CD4-positive, alpha-beta T cell treated with Interferon gamma for 1 hour (primary cell): ENCODE measurements around the gene NLRC5.
"Not testable (repeated sequence)": the region's sequence is repeated elsewhere in the genome, so short reads cannot be mapped to it uniquely, and the experiment has no call there.

Experiments used
- DNase-seq: peaks from one replicate; pipeline ENCODE4 v3.0.0-alpha.2; 2020

The NLRC5 gene

DNA sequence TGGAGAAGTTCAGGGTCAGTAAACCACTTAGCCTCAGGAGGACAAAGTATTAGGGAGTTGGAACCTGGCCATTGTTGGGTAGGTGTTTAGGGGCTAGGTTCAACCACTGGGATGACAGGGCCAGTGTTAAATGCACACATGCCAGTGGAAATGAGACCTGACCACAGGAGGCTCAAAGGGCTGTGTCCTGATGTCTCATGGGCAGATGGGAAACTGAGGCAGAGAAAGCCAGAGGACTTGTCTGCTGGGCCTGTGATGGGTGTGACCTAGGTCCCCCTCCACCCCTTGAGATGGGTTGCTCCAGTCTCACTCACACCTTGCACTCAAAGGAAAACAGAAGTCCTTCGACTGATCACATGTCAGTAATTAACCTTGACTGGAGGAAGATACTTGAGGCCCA, 119.1 kb downstream of the NLRC5 start:
- DNase-seq, result no peak

DNA sequence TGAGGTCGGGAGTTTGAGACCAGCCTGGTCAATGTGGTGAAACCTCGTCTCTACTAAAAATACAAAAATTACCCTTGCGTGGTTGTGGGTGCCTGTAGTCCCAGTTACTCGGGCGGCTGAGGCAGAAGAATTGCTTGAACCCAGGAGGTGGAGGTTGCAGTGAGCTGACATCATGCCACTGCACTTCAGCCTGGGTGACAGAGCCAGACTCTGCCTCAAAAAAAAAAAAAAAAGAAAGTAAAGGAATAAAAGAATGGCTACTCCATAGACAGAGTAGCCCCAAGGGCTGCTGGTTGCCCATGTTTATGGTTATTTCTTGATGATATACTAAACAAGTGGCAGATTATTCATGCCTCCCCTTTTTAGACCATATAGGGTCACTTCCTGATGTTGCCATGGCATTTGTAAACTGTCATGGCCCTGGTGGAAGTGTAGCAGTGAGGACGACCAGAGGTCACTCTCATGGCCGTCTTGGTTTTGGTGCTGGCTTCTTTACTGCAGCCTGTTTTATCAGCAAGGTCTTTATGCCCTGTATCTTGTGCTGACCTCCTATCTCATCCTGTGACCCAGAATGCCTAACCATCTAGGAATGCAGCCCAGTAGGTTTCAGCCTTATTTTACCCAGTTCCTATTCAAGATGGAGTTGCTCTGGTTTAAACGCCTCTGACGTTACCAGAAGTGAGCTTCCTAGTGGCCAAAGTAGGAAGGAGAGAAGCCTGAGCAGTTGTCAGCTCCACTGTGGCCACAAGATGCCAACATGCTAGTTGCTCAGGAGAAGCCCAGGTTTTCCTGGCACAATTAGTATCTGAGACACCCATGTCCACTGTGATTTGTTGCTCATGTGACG, 120.1 kb downstream of the NLRC5 start:
- not testable (repeated sequence) for DNase-seq

DNA sequence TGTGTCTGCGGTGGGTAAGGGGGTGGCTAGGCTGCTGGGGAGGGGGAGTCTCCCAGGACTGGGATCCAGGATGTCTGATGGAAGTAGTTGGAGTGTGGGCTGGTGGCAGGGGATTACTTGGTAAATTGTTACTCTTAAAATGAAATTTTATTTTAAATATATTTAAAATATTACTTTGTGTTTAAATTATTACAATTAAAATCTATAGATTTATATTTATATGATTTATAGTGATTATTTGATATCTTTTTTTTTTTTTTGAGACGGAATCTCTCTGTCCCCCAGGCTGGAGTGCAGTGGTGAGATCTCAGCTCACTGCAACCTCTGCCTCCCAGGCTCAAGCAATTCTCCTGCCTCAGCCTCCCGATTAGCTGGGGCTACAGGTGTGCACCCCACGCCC, 121.6 kb downstream of the NLRC5 start:
- no peak for DNase-seq

DNA sequence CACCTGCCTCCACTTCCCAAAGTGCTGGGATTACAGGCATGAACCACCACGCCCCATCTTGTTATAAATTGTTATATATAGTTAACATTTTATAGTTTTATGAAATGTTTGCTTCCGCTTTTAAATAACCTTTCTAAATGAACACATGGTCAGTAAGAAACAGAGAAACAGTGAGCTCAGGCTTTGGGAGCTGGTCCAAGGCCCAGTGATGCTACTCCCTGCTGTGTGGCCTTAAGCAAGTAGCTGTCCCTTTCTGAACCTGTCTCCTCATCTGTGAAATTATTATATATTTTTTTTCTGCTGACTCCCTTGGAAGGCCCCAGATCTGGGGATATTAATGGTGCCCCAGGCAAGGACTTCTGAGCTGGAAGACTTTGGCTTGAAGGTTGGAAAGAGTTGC, 122.1 kb downstream of the NLRC5 start:
- no peak for DNase-seq

DNA sequence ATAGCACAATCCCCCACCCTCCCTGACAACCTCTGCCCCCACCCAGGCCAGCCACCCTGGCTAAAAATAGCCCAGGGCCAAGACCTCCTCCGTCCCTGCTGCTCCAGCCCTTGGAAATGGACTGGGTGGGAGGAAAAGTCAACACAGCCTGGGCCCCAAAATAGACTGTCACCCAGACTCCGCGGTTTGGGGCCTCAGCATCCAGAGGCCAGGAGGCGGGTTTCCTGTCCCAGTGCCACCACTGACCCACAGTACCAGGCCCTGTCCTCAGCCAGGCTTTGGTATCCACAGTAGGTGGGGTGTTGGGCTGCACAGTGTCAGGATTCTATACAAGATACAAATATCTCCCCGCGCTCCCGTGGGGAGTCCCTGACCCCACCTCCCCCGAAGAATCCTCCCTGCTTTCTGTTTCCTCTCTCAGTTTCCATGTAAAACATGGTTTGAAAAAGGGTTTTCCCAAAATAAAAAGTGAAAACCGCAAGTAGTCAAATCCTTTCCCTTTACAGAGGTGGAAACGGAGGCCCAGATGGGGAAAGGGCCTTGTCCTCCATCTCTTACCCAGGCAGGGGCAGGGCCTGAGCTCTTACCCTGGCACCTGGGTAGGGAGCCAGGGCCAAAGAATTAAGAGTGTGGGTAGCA, 123.2 kb downstream of the NLRC5 start:
- DNase-seq, result no peak

DNA sequence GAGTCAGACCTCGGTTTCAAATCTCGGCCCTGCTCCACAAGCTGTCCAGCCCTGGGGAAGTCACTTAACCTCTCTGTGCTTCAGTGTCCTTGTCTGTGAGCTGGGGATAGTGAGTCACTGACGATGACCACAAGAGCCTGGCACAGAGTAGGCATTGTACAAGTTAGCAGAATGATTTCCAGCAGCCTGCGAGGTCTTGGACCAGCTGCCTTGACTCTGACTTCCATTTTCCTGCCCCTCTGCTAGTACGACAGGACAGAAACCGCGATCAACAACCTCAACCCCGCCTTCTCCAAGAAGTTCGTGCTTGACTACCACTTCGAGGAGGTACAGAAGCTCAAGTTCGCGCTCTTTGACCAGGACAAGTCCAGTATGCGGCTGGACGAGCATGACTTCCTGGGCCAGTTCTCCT, 123.7 kb downstream of the NLRC5 start:
- DNase-seq, result no peak

DNA sequence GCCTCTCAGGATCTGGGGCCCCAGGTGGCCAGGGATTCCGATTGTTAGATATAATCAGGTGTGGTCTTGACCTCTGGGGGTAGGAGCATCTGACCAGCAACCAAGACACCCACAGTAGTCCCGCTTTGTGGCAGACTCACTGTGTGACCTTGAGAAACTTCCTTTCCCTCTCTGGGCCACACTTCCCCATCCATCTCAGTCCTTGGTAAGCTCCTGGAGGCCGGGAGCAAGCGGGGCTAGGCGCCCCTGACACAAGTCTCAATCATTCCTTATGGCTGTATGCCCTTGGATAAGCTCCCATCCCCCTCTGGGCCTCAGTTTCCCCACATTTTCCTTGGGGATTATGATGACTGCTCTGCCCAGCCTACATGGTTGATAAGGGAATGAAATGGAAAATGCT, 124.3 kb downstream of the NLRC5 start:
- DNase-seq, result no peak

DNA sequence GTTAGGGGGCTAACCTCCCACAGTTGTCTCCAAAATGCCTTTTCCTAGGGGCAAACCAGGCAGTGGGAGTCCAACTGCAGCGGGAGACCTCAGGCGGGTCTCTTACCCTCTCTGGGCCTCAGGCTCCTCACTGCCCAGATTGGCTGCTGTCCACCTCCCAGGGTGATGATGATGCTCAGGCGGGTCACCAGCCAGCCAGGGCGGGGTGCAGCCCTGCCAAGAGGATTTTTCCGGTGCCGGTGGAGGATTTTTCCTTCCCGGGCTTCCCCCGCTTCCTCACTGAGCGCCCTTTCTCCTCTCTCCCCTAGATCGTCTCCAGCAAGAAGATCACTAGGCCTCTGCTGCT, 125.8 kb downstream of the NLRC5 start:
- no peak for DNase-seq

DNA sequence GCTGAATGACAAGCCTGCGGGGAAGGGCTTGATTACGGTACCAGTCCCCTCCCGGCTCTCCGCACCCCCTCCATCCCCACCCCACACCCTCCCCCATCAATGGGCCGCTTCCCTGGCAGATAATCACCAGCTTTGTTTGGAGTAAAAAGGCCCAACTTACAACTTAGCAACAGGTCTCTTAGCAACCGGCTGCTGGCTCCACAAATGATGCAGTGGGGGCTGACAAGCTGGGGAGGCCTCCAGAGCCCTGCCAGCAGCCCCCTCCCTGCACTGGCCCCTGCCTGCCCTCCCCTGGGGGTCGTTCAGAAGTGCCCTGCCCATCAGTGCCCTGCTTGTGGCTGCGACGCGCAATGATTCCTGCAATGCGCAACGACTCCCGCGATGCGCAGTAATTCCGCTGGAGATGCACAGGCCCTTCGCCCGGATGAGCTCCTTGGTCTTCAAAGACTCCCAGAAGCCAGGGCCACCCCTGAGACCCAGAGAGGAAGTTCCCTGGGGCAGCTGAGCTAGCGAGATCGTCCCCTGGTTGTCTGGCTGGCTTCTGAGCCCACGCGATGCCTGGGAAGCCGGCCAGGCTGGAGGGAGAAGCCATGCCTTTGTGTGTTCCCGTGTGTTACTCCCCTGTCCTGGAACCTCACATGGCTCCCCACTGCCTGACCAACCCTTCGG, 126.3 kb downstream of the NLRC5 start:
- DNase-seq, result no peak

DNA sequence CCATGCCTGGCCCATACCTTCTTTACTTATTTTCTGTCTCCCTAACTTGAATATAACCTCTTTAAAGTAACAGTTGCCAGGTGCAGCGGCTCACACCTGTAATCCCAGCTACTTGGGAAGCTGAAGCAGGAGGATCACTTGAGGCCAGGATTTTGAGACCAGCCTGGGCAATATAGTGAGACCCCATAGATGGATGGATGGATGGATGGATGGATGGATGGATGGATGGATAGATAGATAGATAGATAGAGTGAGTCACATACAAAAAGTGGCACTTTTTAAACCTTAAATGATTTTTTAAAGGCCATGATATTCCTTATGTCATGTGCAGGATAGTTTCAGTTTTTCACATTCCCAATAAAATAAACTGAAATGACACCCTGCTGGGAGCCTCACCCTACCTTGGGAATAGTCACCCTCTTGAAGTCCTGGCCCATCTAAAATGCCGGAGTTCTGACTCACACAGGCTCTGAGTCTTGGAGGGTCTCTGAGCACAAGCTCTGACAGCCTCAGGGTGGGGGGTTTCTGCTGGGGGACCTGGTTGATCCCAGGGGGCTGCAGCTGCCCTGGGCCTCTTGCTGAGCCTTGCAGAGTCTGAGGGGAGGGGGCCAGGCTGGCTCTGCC, 129.2 kb downstream of the NLRC5 start:
- no peak for DNase-seq

DNA sequence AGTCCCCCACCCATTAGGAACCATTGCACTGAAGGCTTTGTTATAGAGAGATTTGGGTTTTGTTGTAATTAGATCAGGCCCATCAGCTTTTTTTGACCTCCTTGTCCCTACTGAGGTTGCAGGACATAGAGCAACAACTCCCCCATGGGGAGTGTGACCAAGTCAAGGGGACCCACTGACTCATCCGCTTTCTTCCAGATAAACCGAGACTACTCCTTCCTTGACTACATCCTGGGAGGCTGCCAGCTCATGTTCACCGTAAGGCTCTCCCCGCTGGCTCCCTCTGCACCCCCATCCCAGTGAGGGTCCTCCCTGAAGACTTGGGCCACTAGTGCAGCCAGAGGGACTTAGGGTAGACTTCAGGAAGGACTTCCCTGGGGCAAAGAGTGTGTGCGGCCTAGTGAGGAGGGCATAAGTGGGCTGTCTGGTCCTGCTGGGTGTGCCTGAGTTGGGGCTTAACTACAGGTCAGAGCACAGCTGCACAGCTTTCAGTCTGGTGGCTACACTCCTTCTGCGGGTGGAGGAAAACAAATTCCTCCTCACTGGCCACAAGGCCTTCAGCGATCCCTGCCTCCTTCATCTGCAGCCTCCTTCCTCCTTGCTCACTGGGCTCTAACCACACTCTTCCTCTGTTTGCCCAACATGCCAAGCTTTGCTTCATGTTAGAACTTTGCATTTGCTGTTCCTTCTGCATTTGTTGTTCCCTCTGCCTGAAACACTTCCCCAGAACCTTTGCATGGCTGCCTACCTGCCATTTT, 134.0 kb downstream of the NLRC5 start:
- DNase-seq, result no peak

DNA sequence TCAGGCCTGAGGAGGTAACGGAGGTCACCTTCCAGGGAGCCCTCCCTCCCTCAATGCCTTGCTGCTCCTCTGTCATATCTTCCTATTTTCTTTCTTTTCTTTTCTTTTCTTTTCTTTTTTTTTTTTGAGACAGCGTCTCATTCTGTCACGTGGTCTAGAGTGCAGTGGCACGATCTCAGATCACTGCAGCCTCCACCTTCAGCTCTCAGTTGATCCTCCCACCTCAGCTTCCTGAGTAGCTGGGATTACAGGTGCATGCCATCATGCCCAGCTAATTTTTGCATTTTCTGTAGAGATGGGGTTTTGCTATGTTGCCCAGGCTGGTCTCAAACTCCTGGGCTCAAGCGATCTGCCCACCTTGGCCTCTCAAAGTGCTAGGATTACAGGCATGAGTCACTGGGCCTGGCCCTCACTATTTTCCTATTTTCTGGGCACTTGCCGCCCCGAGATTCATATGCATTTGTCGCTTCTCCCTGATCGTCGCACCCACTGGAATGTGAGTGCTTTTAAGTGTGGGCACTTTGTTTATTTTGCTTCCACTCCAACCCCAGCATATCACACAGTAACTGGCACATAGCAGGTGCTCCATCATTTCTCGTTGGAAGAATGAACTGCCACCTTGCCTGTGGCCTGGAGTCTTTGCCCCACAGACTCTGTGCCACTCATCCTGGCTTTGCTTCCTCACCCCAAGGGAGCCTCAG, 134.8 kb downstream of the NLRC5 start:
- DNase-seq, result no peak

DNA sequence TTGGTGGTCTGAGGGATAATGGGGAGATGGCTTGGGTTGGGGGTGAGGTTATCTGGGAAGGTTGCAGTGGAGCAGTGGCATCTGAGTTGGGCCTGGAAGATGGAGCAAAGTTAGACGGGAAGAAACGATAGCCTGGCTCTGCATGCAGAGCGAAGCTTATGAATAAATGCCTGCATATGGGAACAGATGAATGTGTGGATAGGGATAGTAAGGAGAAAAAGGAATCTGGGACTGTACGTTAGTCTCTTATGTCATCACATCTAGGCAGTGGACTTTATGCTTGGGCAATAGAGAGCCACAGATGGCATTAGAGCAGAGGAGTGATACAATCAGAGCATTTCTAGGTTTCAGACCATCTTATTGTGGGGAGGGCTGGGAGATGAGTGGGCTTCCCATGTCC, 136.0 kb downstream of the NLRC5 start:
- DNase-seq, result no peak

DNA sequence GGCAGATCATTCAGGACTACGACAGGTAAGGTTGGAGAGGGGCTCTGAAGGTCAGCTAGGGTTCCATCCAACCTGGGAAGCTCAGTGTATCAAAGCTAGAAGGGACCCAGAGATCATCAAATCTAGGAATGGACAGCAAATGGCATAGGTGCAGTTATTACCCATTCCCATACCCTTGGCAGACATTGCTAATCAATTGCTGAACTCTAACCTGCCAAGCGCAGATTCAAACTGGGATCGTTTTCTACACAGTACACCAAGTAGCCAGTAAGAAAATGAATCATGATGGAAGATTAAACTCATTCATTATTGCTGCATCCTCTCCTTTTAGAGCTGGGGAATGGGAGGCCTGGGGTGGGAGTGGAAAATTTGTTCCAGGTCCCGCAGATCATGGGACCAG, 136.6 kb downstream of the NLRC5 start:
- no peak for DNase-seq

DNA sequence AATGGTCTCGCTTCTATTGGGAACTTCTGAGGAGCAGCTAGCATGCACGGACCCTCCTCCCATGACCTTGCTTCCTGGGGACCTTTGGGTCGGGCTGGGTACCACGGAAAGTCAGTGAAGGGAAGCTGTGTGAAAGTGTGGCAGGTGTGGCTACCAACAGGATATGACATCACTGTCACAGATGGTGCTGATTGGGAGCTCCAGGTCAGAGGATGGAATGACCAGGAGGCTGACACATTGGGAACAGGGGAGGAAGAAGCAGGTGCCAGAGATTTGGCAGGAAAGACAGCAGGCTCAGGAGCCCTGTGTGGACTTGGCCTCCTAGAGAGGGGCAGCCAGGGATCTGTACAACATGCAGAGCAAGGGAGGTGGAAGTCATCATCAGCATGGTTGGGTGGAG, 137.1 kb downstream of the NLRC5 start:
- no peak for DNase-seq

DNA sequence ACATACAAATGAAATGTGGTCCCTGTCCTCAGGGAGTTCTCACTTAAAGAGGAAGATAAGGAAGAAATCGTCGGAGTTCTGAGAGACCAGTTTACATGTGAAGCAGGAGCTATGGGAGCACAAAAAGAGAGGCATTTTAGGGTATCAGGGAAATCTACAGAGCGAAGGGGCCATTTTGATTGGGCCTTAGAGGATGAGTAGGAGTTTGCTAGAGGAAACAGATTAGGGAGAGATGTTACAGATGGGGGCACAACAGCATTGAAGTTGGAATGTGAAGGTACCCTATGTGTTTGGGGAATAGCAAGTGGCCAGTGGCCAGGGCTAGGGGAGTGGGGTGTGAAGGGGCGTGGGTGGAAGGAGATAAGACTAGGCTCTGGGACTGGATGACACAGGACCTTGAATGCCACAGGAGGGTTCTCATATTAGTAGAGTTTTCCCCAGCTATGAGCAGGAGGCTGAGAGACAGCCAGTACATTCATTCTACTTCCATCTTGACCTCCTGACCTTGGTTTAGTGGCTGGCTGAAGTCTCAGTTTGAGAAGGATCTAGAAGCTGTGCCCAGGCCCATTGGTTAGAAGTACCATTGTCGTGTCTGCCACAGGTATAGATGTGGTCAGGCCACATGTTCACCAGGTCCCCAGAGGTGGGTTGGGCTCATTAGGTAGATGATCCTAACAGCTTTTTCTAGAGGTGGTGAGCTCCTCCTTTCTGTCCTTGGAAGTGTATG, 137.8 kb downstream of the NLRC5 start:
- DNase-seq, result no peak

DNA sequence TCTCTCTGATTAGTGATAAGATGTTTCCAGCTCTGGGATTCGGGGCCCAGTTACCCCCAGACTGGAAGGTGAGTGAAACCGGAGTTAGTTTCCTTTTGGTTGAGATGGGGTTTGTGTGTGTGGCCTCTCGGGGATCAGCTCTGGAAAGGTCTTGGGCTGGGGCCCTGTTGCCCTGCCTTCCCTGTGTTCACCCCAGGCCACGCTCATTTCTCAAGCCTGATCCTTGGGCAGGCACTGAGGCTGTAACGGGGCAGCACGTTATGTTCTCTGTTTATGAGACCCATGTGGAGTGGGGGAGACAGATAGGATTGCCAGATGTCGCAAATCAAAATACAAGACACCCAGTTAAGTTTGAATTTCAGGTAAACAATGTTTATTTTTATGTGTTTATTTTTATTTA, 138.5 kb downstream of the NLRC5 start:
- DNase-seq, result no peak

DNA sequence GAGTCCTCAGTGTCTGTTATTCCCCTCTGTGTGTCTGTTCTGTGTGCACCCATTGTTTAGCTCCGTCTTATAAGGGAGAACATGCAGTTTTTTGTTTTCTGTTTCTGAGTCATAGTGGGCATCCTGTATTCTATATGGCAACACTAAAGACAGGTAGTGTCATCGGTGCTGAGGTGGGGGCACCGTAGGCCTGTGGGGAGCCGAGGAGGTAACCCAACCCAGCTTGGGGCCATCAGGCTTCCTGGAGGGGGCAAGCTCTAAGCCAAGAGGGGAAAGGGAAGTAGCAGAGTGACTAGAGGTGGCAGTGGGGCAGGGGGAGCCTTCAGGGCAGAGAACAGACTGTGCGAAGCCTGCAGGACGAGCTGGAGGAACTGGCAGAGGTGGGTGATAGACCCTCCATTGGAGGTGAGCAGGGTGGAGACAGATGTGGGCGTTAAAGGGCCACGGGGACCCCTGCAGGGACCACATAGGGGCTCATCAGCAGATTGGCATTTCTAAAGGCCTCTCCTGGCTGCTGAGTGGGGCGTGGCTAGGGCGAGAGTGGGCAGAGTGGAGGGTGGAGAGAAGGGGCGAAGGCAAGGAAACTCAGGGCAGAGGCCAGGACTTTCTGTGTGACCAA, 139.5 kb downstream of the NLRC5 start:
- peak; percentile 37 for DNase-seq

DNA sequence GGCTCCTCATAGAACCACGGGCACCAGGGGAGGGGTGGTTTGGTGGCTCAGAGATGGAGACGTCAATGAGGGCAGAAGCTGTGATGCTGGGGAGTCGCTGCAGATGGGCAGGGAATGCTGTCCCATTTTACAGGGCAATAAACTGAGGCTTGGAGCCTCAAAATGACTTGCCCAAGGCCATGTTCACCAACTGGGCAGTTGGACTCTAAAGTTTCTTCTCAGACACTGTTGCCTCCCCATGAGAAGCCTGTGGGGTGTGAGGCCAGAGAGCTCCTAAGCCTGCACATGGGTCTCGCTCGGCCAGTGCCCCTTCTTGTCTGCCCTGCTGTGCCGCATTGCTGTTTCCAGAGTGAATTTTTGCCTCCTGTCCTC, 141.6 kb downstream of the NLRC5 start:
- no peak for DNase-seq

DNA sequence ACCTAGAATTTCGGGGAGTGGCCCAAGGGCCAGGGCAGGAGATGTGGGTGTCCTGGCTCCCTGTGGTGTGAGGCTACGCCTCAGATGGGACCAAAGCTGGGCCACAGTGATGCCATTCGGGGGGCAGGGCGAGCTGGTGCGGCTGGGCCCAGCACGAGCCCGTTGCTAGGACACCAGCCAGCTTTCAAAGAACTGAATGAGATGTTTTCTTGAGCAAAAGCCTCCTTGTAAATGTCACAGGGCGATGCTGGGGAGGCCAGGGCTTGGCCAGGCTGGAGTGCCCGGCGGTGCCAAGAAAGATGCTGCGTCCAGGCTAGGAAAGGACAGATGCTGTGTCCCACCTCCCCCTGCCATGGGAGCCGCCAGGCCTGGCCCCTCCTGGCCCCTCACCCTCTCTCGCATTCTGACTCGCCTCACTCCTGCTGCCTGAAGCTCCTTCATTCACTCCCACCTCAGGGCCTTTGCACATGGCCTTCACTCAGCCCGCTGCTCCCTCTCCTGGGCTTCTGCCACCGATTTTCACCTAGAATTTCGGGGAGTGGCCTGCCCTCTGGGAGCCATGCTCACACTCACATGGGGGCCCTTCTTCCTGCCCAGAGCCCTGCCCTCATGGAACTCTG, 142.1 kb downstream of the NLRC5 start:
- DNase-seq, result peak; percentile 14

DNA sequence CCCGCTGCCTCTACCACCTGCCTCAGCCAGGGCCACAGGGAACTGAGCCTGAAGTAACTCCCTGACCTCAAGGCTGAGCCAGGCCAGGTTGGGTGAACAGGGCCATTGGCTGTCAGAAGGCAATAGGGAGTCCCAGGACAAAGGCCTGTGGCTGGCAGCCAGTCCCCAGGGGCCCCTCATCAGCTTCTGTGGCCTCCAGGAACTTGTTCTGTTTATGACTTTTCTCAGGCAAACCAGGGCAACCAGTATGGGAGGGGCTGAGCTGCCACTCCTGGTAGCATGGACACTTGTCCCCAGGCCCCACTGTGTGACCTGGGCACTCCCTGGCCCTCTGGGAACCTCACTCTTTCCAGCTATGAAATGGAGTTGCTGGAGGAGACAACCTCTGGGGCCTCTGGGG, 143.1 kb downstream of the NLRC5 start:
- DNase-seq, result no peak
